LNCaP clone FGC (cell line): ENCODE data around the gene YTHDF1.

Experiments
- DNase-seq: peaks from one replicate; pipeline ENCODE4 v3.0.0-alpha.2; 2011; ENCODE audit warnings: low read depth
- H3K4me3 ChIP-seq: 2 replicates; pipeline ENCODE4 v1.5.1; 2011; ENCODE audit warnings: mild to moderate bottlenecking, low read depth, low read length, control low read depth
- CTCF ChIP-seq: IDR thresholded peaks from 2 replicates; pipeline ENCODE4 v1.5.1; 2012; ENCODE audit warnings: mild to moderate bottlenecking; ENCODE audit not compliant: control insufficient read depth, insufficient read depth; ENCODE audit errors: extremely low read depth

Gene YTHDF1

DNA sequence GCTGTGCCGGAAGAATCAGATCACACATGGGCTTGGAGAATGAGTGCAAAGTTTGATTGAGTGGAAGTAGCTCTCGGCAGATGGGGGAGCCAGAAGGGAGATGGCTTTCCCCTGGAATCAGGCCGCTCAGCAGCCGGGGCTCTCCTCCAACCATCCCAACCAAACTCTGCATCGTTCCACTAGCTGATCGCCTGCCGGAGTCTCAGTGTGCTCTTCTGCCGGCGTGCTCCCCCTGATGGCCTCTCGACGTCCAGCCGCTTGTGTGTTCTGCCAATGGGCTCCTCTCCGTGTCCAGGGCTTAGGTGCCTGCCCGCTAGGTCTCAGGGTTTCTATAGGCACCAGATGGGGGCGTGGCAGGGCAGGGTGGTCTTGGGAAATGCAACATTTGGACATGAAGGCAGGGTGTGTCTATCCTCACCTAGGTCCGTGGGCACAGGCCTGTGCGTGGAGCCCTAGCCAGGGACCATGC is 14.9 kb upstream of the YTHDF1 start:
- DNase-seq = no peak
- peak; percentile 71 for TF ChIP-seq CTCF

GRCh38 chr20:63228806-63229205 is 12.9 kb upstream of the YTHDF1 start:
- TF ChIP-seq CTCF = no peak
- no peak for DNase-seq

More for the DNA sequence above, 14.9 kb upstream of the YTHDF1 start:
- no peak overlapping the region for H3K4me3 ChIP-seq

DNA sequence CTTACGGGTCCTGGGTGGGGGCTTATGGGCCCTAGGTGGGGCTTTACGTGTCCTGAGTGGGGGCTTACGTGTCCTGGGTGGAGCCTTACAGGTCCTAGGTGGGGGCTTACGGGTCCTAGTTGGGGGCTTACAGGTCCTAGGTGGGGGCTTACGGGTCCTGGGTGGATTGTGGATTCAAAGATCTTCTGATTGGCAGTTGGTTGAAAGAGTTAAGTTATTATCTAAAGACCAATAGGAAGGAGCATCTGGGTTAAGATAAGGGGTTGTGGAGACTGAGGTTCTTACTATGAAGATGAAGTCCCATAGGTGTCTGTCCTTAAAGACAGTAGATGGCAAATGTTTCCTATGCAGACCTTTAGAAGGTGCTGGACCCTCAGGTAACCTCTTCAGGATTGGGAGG is 11.3 kb upstream of the YTHDF1 start:
- TF ChIP-seq CTCF = no peak
- DNase-seq = no peak
- H3K4me3 ChIP-seq = no peak overlapping the region

More at GRCh38 chr20:63228806-63229205, 12.9 kb upstream of the YTHDF1 start:
- no peak overlapping the region for H3K4me3 ChIP-seq

DNA sequence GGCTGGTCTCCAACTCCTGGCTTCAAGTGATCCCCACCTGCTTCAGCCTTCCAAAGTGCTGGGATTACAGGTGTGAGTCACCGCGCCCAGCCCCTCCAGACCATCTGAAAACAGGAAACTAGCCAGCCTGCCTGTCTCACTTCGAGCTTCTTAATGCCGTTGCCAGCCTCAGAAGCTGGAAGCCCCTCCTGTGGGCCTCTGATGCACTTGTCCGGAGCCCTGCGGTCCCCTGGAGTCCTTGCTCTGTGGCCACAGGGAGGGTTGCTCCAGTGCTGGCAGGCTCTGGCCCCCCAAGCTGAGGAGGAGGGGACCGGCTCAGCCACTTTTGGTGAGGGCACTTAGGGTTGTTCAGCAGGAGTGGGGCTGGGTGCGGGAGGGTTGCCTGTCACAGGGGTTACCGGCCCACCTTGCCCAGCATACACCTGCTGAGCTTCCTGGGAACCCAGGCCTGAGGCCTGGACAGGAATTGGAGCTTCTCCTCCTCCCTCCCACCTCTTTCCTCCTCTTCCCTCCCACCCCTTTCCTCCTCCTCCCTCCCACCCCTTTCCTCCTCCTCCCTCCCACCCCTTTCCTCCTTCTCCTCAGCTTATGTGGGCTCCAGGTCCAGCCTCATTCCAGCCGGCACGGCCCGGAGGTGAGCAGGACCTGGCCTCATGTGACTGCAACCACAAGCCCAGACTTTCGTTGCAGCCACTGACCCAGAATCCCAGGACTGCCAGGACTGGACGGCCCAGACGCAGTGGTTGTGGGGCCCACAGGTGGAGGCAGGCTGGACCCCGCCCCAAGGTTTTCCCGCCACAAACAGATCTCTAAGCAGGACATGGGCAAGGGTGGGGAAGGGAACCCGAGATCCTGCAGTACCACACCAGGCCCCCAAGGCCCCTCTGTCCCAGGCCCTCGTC is 10.4 kb upstream of the YTHDF1 start:
- no peak for TF ChIP-seq CTCF
- no peak for DNase-seq
- no peak overlapping the region for H3K4me3 ChIP-seq

GRCh38 chr20:63225082-63225454 is 9.1 kb upstream of the YTHDF1 start:
- no peak for TF ChIP-seq CTCF
- no peak for DNase-seq
- no peak overlapping the region for H3K4me3 ChIP-seq

- peak; percentile 25; the same call in 1 of the 2 replicates for TF ChIP-seq CTCF
- no peak for DNase-seq
- H3K4me3 ChIP-seq = no peak overlapping the region
Observed at GRCh38 chr20:63224412-63225081, 8.6 kb upstream of the YTHDF1 start.

DNA sequence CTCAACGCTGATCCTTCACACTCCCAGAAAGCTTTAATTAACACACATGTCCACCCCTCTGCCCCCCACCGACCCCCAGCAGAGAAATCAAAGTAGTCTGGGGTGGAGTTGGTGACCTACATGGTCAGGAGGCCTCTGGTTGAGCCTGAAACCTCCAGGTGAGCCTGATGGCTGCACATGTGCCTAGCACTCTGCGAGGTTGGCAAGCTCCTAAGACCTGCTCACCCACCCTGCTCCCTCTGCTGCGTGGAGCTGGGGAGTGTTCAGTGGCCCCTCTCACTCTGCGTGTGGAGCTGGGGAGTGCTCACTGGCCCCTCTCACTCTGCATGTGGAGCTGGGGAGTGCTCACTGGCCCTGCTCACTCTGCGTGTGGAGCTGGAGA is 7.9 kb upstream of the YTHDF1 start:
- no peak for DNase-seq
- no peak for TF ChIP-seq CTCF
- no peak overlapping the region for H3K4me3 ChIP-seq
